HUES48 (cell line): ENCODE data around the gene VMP1.
"Not testable (repeated sequence)": the region's sequence is repeated elsewhere in the genome, so short reads cannot be mapped to it uniquely, and the experiment has no call there.

Experiments used
- H3K27ac ChIP-seq: one replicate; pipeline ENCODE4 v1.7.0; 2013; ENCODE audit warnings: low read depth, low read length, inconsistent platforms
- H3K27me3 ChIP-seq: 2 replicates; pipeline ENCODE4 v1.6.1; 2013; ENCODE audit warnings: mild to moderate bottlenecking, low read length; ENCODE audit not compliant: control insufficient read depth, insufficient read depth
- H3K36me3 ChIP-seq: 2 replicates; pipeline ENCODE4 v1.6.1; 2013; ENCODE audit warnings: low read length; ENCODE audit not compliant: control insufficient read depth, insufficient read depth
- H3K4me1 ChIP-seq: 2 replicates; pipeline ENCODE4 v1.6.1; 2013; ENCODE audit warnings: mild to moderate bottlenecking, low read length; ENCODE audit not compliant: control insufficient read depth, insufficient read depth
- H3K4me3 ChIP-seq: 2 replicates; pipeline ENCODE4 v1.5.1; 2013; ENCODE audit warnings: mild to moderate bottlenecking, low read depth, low read length
- H3K9ac ChIP-seq: 2 replicates; pipeline ENCODE4 v1.6.1; 2013; ENCODE audit warnings: mild to moderate bottlenecking, low read depth, low read length, moderate library complexity
- H3K9me3 ChIP-seq: 2 replicates; pipeline ENCODE4 v1.6.1; 2013; ENCODE audit warnings: low read length; ENCODE audit not compliant: control insufficient read depth, insufficient read depth

The VMP1 gene

GRCh38 chr17:59791603-59792457 is 84.4 kb downstream of the VMP1 start:
- Histone ChIP-seq H3K27me3 (no peaks in the 10 kb centered on the region), H3K9ac (no peak overlapping the region), H3K27ac (no peak overlapping the region)

GRCh38 chr17:59792458-59792823 is 85.0 kb downstream of the VMP1 start:
- H3K36me3 ChIP-seq, H3K4me1 ChIP-seq, H3K4me3 ChIP-seq, H3K27ac ChIP-seq, H3K9ac ChIP-seq, H3K27me3 ChIP-seq, H3K9me3 ChIP-seq: not testable (repeated sequence)

More at GRCh38 chr17:59791603-59792457, 84.4 kb downstream of the VMP1 start:
- Histone ChIP-seq H3K4me3 (no peak overlapping the region), H3K36me3 (no peaks in the 10 kb centered on the region), H3K9me3 (no peaks in the 10 kb centered on the region), H3K4me1 (peaks cover 7% of the 10 kb centered on the region)

- H3K36me3 ChIP-seq = no peaks in the 10 kb centered on the region
- H3K27ac ChIP-seq = no peak overlapping the region
- no peaks in the 10 kb centered on the region for H3K9me3 ChIP-seq
- H3K4me3 ChIP-seq = no peak overlapping the region
- H3K4me1 ChIP-seq = no peaks in the 10 kb centered on the region
- H3K9ac ChIP-seq = no peak overlapping the region
- no peaks in the 10 kb centered on the region for H3K27me3 ChIP-seq
Measured at GRCh38 chr17:59793205-59793604, 85.8 kb downstream of the VMP1 start.

- H3K27me3 ChIP-seq = no peaks in the 10 kb centered on the region
Measured at GRCh38 chr17:59796138-59796537, 88.7 kb downstream of the VMP1 start.

GRCh38 chr17:59796785-59797205 is 89.3 kb downstream of the VMP1 start:
- Histone ChIP-seq H3K4me1 (no peaks in the 10 kb centered on the region), H3K4me3 (no peak overlapping the region), H3K9ac (no peak overlapping the region), H3K9me3 (no peaks in the 10 kb centered on the region), H3K36me3 (no peaks in the 10 kb centered on the region), H3K27me3 (no peaks in the 10 kb centered on the region), H3K27ac (no peak overlapping the region)

More at GRCh38 chr17:59796138-59796537, 88.7 kb downstream of the VMP1 start:
- Histone ChIP-seq H3K27ac (no peak overlapping the region), H3K36me3 (no peaks in the 10 kb centered on the region), H3K9me3 (no peaks in the 10 kb centered on the region), H3K9ac (no peak overlapping the region), H3K4me3 (no peak overlapping the region), H3K4me1 (no peaks in the 10 kb centered on the region)

GRCh38 chr17:59798111-59798510 is 90.7 kb downstream of the VMP1 start:
- Histone ChIP-seq H3K9me3 (no peaks in the 10 kb centered on the region), H3K27me3 (no peaks in the 10 kb centered on the region), H3K4me1 (no peaks in the 10 kb centered on the region), H3K27ac (no peak overlapping the region), H3K4me3 (no peak overlapping the region), H3K9ac (no peak overlapping the region), H3K36me3 (no peaks in the 10 kb centered on the region)

- Histone ChIP-seq H3K4me1 (no peaks in the 10 kb centered on the region), H3K27ac (no peak overlapping the region), H3K9me3 (no peaks in the 10 kb centered on the region), H3K9ac (no peak overlapping the region), H3K27me3 (no peaks in the 10 kb centered on the region), H3K4me3 (no peak overlapping the region), H3K36me3 (no peaks in the 10 kb centered on the region)
Measured at GRCh38 chr17:59800530-59800942, 93.1 kb downstream of the VMP1 start.

GRCh38 chr17:59802160-59802559 is 94.7 kb downstream of the VMP1 start:
- Histone ChIP-seq H3K36me3 (no peaks in the 10 kb centered on the region), H3K9ac (no peak overlapping the region), H3K27ac (no peak overlapping the region)

GRCh38 chr17:59804901-59805465 is 97.5 kb downstream of the VMP1 start:
- Histone ChIP-seq H3K9me3 (no peaks in the 10 kb centered on the region), H3K9ac (no peak overlapping the region; the same call in 1 of the 2 replicates), H3K4me3 (no peak overlapping the region), H3K4me1 (no peaks in the 10 kb centered on the region), H3K27ac (peak overlapping the region; percentile 31), H3K36me3 (no peaks in the 10 kb centered on the region), H3K27me3 (no peaks in the 10 kb centered on the region)

More at GRCh38 chr17:59802160-59802559, 94.7 kb downstream of the VMP1 start:
- no peaks in the 10 kb centered on the region for H3K9me3 ChIP-seq
- no peaks in the 10 kb centered on the region for H3K27me3 ChIP-seq
- H3K4me1 ChIP-seq = no peaks in the 10 kb centered on the region
- no peak overlapping the region for H3K4me3 ChIP-seq

GRCh38 chr17:59806322-59806721 is 98.9 kb downstream of the VMP1 start:
- not testable (repeated sequence) for H3K4me3 ChIP-seq, H3K27ac ChIP-seq, H3K9me3 ChIP-seq, H3K27me3 ChIP-seq, H3K4me1 ChIP-seq, H3K36me3 ChIP-seq, H3K9ac ChIP-seq

GRCh38 chr17:59807892-59808509 is 100.5 kb downstream of the VMP1 start:
- no peak overlapping the region for H3K9ac ChIP-seq
- no peak overlapping the region for H3K4me3 ChIP-seq
- H3K9me3 ChIP-seq = no peaks in the 10 kb centered on the region
- H3K36me3 ChIP-seq = peaks cover 8% of the 10 kb centered on the region
- H3K27me3 ChIP-seq = no peaks in the 10 kb centered on the region
- H3K4me1 ChIP-seq = peaks cover 6% of the 10 kb centered on the region; the same call in 1 of the 2 replicates
- H3K27ac ChIP-seq = no peak overlapping the region
